Fibroblast of the aortic adventitia (primary cell): ENCODE measurements around the gene C4BPB. TPM values are rescaled to one million over a fixed set of nuclear protein-coding genes. Genes with fewer than 3 reads are reported as not detected.

Source experiments
- DNase-seq: peaks from one replicate; pipeline ENCODE4 v3.0.0-alpha.2; 2010; ENCODE audit warnings: low read depth
- H3K4me3 ChIP-seq: 2 replicates; pipeline ENCODE4 v1.5.1; 2011; ENCODE audit warnings: low read depth, mild to moderate bottlenecking, control low read depth, low read length, moderate library complexity
- CTCF ChIP-seq: IDR thresholded peaks from 2 replicates; pipeline ENCODE4 v1.5.1; 2011; ENCODE audit warnings: mild to moderate bottlenecking, low read length, control low read depth, inconsistent platforms; ENCODE audit not compliant: insufficient read depth
- total RNA-seq: library from RNA; depleted of rRNA; stranded (reverse); fragments of >200 nt; gene quantifications from 2 replicates; pipeline ENCODE4 v1.2.3, GENCODE V29; 2012; ENCODE audit warnings: low replicate concordance

C4BPB gene
- total RNA-seq, 1 donor: not detected

DNA sequence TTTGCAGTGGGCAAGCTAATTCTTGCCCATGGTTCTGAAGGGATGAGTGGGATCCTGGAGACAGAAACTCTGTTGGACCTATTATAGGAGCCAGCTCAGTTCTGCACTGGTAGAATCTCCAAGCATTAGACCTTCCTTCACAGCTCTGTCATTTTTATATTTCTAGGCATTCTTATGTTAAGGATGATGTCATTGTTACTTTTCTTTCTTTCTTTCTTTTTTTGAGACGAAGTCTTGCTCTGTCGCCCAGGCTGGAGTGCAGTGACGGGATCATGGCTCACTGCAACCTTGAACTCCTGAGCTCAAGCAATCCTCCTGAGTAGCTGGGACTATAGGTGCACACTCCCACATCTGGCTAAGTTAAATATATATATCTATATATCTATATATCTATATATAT, 28.1 kb upstream of the C4BPB start:
- TF ChIP-seq CTCF: no peak
- no peak for DNase-seq
- no peak overlapping the region for H3K4me3 ChIP-seq

DNA sequence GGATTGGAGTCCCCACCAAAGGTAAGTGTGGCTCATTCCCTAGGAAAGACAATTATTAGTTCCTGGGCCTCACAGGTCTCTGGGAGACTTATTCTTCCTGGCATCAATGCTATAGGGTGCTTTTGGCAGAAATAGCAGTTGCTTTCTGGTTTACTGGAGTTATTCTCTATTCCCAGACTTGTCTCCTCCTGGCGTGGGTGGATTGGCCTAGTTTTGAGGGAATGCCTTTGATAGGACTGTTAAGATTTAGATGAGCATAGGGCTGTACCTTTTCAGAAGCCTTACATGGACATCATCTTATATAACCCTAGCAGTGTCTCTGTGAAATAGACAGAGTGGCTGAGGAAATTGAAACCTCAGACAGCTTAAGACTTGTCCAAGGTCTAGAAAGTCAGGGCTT, 26.6 kb upstream of the C4BPB start:
- no peak for TF ChIP-seq CTCF
- no peak for DNase-seq
- H3K4me3 ChIP-seq: no peak overlapping the region

DNA sequence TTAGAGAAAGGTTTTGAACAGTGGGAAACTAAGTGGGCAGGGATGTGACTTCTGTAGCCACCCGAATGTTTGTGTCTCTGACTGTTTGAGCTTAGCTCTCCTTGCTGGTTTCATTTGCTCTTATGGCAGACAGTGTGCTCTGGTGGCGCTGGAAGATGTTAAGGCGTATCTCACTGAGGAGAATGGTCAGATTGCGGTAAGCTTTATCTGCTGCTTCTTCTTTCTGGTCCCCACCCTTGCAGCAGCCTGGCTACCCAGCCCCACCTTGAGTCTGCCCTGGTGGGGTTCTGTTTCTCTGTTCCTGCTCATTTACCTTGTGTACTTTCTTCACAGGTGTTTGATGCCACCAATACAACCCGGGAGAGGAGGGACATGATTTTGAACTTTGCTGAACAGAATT, 25.6 kb upstream of the C4BPB start:
- no peak for TF ChIP-seq CTCF
- no peak overlapping the region for H3K4me3 ChIP-seq
- no peak for DNase-seq

DNA sequence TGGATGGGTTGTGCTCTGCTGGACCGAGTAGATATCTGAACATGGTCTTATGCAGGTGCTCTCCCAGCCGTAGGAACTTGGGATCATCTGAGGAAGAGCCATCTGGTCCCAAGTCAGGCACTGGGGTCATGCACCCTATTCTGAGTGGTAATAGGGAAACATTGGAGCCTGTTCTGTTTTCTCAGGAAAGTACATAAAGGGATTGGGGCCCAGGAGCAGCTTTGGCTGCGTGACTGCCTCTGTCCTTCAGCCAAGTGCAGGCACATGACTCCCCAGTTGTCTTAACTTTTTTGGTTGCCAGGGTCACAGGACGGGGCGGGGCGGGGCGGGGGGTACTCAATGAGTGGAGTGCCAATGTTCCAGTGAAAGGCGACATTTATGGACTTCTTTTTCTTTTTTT, 24.1 kb upstream of the C4BPB start:
- DNase-seq: no peak
- no peak for TF ChIP-seq CTCF
- no peak overlapping the region for H3K4me3 ChIP-seq

- no peak for TF ChIP-seq CTCF
- DNase-seq: no peak
- no peak overlapping the region for H3K4me3 ChIP-seq
These were observed 21.5 kb upstream of the C4BPB start for GRCh38 chr1:207067185-207067584.

DNA sequence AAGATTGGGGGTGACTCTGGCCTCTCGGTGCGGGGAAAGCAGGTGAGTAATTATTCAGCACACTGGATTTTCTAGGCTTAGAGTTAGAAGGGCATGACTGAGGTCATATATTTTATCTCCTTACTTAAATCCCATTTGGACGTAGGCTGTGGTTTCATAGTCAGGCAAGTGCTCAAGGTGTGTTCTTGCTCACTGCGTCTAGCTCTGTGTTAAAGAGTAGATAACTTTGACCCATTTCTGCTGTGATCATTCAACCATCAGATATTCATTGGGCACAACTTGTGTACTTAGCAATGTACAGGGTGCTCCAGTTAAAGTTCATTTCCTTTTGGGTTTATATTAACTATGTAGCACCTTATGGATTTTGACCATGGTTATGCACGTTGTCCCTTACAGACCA, 21.0 kb upstream of the C4BPB start:
- DNase-seq: no peak
- no peak for TF ChIP-seq CTCF
- H3K4me3 ChIP-seq: no peak overlapping the region

- H3K4me3 ChIP-seq: no peak overlapping the region
- no peak for TF ChIP-seq CTCF
- no peak for DNase-seq
These were observed 19.6 kb upstream of the C4BPB start for GRCh38 chr1:207069061-207069460.
